Choroid plexus epithelial cell (primary cell): ENCODE measurements around the gene HADHB.
"Not testable (repeated sequence)": the region's sequence is repeated elsewhere in the genome, so short reads cannot be mapped to it uniquely, and the experiment has no call there.

Experiments
- DNase-seq: peaks from one replicate; pipeline ENCODE4 v3.0.0-alpha.2; 2010; ENCODE audit warnings: low read depth
- H3K4me3 ChIP-seq: 2 replicates; pipeline ENCODE4 v1.5.1; 2011; ENCODE audit warnings: low read depth, mild to moderate bottlenecking, control low read depth, low read length, moderate library complexity
- CTCF ChIP-seq: conservative IDR thresholded peaks from 2 replicates; pipeline ENCODE4 v1.5.1; 2011; ENCODE audit warnings: low read depth, mild to moderate bottlenecking, control low read depth, inconsistent platforms, low read length, moderate library complexity

HADHB gene

GRCh38 chr2:26314243-26314642, 69.5 kb downstream of the HADHB start:
- no peak for DNase-seq
- H3K4me3 ChIP-seq: no peak overlapping the region
- no peak for TF ChIP-seq CTCF

- DNase-seq: peak; percentile 18
- TF ChIP-seq CTCF: peak; percentile 32
- no peak overlapping the region for H3K4me3 ChIP-seq
Measured at GRCh38 chr2:26316041-26316440, 71.3 kb downstream of the HADHB start.

GRCh38 chr2:26316845-26317244, 72.1 kb downstream of the HADHB start:
- TF ChIP-seq CTCF: no peak
- no peak for DNase-seq
- no peak overlapping the region for H3K4me3 ChIP-seq

- DNase-seq: no peak
- no peak for TF ChIP-seq CTCF
- H3K4me3 ChIP-seq: no peak overlapping the region
Measured at GRCh38 chr2:26317377-26318105, 72.8 kb downstream of the HADHB start.

- no peak for TF ChIP-seq CTCF
- DNase-seq: no peak
Measured at GRCh38 chr2:26318950-26319349, 74.2 kb downstream of the HADHB start.

GRCh38 chr2:26324479-26324878, 79.7 kb downstream of the HADHB start:
- not testable (repeated sequence) for DNase-seq, H3K4me3 ChIP-seq

More at GRCh38 chr2:26318950-26319349, 74.2 kb downstream of the HADHB start:
- H3K4me3 ChIP-seq: no peak overlapping the region

GRCh38 chr2:26324903-26325302, 80.2 kb downstream of the HADHB start:
- DNase-seq: no peak
- no peak overlapping the region for H3K4me3 ChIP-seq
- TF ChIP-seq CTCF: no peak
